ENCODE results near the gene MAL. TPM values are rescaled to one million over a fixed set of nuclear protein-coding genes. Genes with fewer than 3 reads are reported as not detected.

Gene MAL
- total RNA-seq, 3 donors from 2014 or later (not counting 1 experiment from before 2014, with no cell fraction given) = 0.54 to 3.3 (median 1.8) TPM

DNA sequence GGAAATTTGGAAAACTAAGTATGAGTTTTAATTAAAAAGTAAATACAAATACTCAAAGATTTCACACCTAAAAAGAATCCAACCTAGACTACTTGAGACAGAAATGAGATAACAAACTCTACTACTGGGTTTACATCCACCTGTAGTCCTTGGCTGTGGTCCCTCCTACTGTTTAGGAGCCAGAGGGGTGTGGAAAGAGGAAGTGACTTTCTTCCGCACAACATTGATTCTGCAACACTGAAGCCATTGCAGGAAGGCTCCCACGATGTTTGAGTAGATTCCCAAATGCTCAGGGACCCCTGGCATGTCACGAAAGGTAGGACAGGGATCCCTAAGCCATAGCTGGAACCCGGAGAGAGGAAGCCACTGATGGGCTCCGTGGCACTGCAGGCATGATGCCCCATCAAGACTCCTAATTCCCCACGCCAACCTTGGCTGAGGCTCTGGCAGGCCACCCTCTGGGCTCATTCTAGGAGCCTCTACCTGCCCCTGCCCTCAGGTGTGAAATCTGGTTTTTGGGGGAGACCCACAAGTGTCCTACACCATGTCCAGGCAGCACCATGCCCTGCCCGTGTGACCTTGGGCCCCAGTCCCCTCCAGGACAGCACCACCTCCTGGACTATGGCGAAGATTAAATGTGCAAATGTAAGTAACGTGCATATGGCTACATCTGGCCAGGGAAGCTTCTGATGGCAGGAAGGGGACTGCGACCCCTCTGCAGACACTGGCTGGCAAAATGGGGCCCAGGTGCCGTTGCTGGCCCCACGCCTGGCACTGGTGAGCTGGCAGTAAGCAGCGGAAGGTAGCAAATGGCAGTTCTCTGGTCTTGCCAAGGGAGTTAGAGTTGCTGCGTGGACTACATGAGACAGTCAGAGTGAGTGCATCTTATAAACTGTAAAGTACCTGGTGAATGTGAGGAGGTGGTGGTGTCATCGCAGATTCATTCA is 38.2 kb upstream of the MAL start:
- intact Hi-C loops (cut with micrococcal nuclease) = no loop called here
- no peaks in the 10 kb centered on the region for H3K9me3 Mint-ChIP-seq
- no peaks in the 10 kb centered on the region for H3K27me3 ChIP-seq (ENCODE audit: control insufficient read depth, insufficient read depth, low read length)
- H3K9me3 ChIP-seq (ENCODE audit: control insufficient read depth, insufficient read depth, low read length) = no peaks in the 10 kb centered on the region
- H3K4me1 Mint-ChIP-seq = no peaks in the 10 kb centered on the region
- TF ChIP-seq, protein P1, sequence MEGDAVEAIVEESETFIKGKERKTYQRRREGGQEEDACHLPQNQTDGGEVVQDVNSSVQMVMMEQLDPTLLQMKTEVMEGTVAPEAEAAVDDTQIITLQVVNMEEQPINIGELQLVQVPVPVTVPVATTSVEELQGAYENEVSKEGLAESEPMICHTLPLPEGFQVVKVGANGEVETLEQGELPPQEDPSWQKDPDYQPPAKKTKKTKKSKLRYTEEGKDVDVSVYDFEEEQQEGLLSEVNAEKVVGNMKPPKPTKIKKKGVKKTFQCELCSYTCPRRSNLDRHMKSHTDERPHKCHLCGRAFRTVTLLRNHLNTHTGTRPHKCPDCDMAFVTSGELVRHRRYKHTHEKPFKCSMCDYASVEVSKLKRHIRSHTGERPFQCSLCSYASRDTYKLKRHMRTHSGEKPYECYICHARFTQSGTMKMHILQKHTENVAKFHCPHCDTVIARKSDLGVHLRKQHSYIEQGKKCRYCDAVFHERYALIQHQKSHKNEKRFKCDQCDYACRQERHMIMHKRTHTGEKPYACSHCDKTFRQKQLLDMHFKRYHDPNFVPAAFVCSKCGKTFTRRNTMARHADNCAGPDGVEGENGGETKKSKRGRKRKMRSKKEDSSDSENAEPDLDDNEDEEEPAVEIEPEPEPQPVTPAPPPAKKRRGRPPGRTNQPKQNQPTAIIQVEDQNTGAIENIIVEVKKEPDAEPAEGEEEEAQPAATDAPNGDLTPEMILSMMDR (IDR thresholded peaks at IDR 0.05) = no peak
- no peaks in the 10 kb centered on the region for H3K4me1 ChIP-seq (ENCODE audit: control insufficient read depth, insufficient read depth, low read length)
- no peak overlapping the region for H3K27ac ChIP-seq (ENCODE audit: low read length)
- no peak overlapping the region for H3K4me3 Mint-ChIP-seq
- DNase-seq = no peak
- no peaks in the 10 kb centered on the region for H3K36me3 Mint-ChIP-seq
- WGBS (ENCODE audit: insufficient coverage) = 81% methylated on average over 14 of the region's 15 CpGs
- H3K27ac Mint-ChIP-seq = no peak overlapping the region
- H3K36me3 ChIP-seq (ENCODE audit: control insufficient read depth, insufficient read depth, low read length) = no peaks in the 10 kb centered on the region
- ATAC-seq = no peak
- no peak overlapping the region for H3K4me3 ChIP-seq (ENCODE audit: low read length)
- H3K27me3 Mint-ChIP-seq (ENCODE audit: low read depth in 2 of 2) = no peaks in the 10 kb centered on the region

DNA sequence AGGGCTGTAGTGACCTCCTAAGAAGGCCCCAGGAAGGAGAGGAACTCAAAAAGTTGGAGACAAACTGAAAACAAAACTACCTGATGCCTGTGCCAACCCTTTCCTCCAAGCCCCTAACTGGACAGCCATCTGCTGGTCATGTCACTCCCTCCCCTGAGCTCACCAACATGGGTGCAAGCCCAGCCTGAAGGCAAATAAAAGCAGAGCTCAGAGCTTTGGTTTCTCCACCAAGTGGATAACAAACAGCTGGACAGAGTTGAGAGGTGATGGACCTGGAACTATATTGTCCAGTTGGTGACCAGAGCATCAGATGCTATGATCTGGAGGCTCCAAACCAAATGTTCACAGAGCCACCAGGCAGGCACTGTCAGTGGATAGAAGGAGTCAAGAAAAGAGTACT is 34.6 kb upstream of the MAL start:
- no peak overlapping the region for H3K4me3 Mint-ChIP-seq
- no peaks in the 10 kb centered on the region for H3K36me3 Mint-ChIP-seq
- peaks cover 0 to 3% of the 10 kb centered on the region in 2 donors for H3K27me3 Mint-ChIP-seq (ENCODE audit: low read depth in 2 of 2)
- TF ChIP-seq, protein P1 (IDR thresholded peaks at IDR 0.05) = no peak
- no peaks in the 10 kb centered on the region for H3K36me3 ChIP-seq (ENCODE audit: control insufficient read depth, insufficient read depth, low read length)
- ATAC-seq (no peak), DNase-seq (no peak)
- no peaks in the 10 kb centered on the region for H3K9me3 Mint-ChIP-seq
- no peaks in the 10 kb centered on the region for H3K4me1 Mint-ChIP-seq
- no peak overlapping the region for H3K27ac ChIP-seq (ENCODE audit: low read length)
- H3K4me3 ChIP-seq (ENCODE audit: low read length) = no peak overlapping the region
- no peaks in the 10 kb centered on the region for H3K9me3 ChIP-seq (ENCODE audit: control insufficient read depth, insufficient read depth, low read length)
- no peaks in the 10 kb centered on the region for H3K4me1 ChIP-seq (ENCODE audit: control insufficient read depth, insufficient read depth, low read length)
- no peak overlapping the region for H3K27ac Mint-ChIP-seq
- intact Hi-C loops (cut with micrococcal nuclease) = no loop called here
- no peaks in the 10 kb centered on the region for H3K27me3 ChIP-seq (ENCODE audit: control insufficient read depth, insufficient read depth, low read length)

DNA sequence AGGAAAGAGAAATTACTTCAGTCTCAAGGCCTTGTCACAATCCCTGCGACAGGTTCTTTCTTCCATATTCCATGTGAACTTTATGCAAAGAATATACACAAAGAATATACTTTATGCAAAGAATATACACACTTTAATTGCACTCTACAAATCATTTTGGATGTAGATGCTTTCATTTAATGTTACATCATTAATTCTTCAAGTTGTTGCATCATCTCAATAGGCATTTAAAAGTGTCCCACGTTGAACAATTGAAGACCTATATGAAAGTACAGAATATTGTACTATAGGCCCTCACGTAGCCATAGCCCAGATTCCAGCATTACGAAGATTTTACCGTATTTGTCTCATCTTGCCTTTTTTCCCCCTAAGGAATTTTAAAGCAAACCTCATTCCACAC is 33.1 kb upstream of the MAL start:
- no peak for DNase-seq
- TF ChIP-seq, protein P1 (IDR thresholded peaks at IDR 0.05) = no peak
- intact Hi-C loops (cut with micrococcal nuclease) = no loop called here
- Histone ChIP-seq H3K27me3 (ENCODE audit: control insufficient read depth, insufficient read depth, low read length) (no peaks in the 10 kb centered on the region), H3K9me3 (ENCODE audit: control insufficient read depth, insufficient read depth, low read length) (no peaks in the 10 kb centered on the region), H3K4me3 (ENCODE audit: low read length) (no peak overlapping the region), H3K27ac (ENCODE audit: low read length) (no peak overlapping the region), H3K4me1 (ENCODE audit: control insufficient read depth, insufficient read depth, low read length) (no peaks in the 10 kb centered on the region), H3K36me3 (ENCODE audit: control insufficient read depth, insufficient read depth, low read length) (no peaks in the 10 kb centered on the region)
- Mint-ChIP-seq H3K27me3 (ENCODE audit: low read depth in 2 of 2) (peaks cover 4 to 7% of the 10 kb centered on the region in 2 donors), H3K36me3 (no peaks in the 10 kb centered on the region), H3K27ac (no peak overlapping the region), H3K9me3 (no peaks in the 10 kb centered on the region), H3K4me3 (no peak overlapping the region), H3K4me1 (no peaks in the 10 kb centered on the region)
- WGBS (ENCODE audit: insufficient coverage) = 85% methylated on average over 4 of the region's 5 CpGs
- ATAC-seq = no peak

Measured in natural killer cell (primary cell).